Endodermal cell (in vitro differentiated cells): ENCODE results near the gene IQGAP2. TPM values are rescaled to one million over a fixed set of nuclear protein-coding genes. Genes with fewer than 3 reads are reported as not detected.

Experiments
- DNase-seq: peaks from one replicate; pipeline ENCODE4 v3.0.0-alpha.2; 2017
- H3K27ac ChIP-seq: 2 replicates; pipeline ENCODE4 v1.5.1; 2013; ENCODE audit warnings: mild to moderate bottlenecking, low read depth, low read length, moderate library complexity
- H3K27me3 ChIP-seq: 2 replicates; pipeline ENCODE4 v1.6.1; 2013; ENCODE audit warnings: mild to moderate bottlenecking, low read length, moderate library complexity; ENCODE audit not compliant: insufficient read depth, control insufficient read depth, poor library complexity, severe bottlenecking
- H3K36me3 ChIP-seq: 2 replicates; pipeline ENCODE4 v1.7.0; 2013; ENCODE audit warnings: mild to moderate bottlenecking, low read length, moderate library complexity; ENCODE audit not compliant: control insufficient read depth, insufficient read depth
- H3K4me1 ChIP-seq: one replicate; pipeline ENCODE4 v1.7.0; 2013; ENCODE audit warnings: low read length; ENCODE audit not compliant: control insufficient read depth, insufficient read depth
- H3K4me3 ChIP-seq: 2 replicates; pipeline ENCODE4 v1.5.1; 2013; ENCODE audit warnings: mild to moderate bottlenecking, low read length, moderate library complexity
- H3K9ac ChIP-seq: 2 replicates; pipeline ENCODE4 v1.6.1; 2013; ENCODE audit warnings: mild to moderate bottlenecking, low read length, moderate library complexity; ENCODE audit not compliant: poor library complexity, severe bottlenecking; ENCODE audit errors: extremely low read depth
- H3K9me3 ChIP-seq: 2 replicates; pipeline ENCODE4 v1.6.1; 2013; ENCODE audit warnings: mild to moderate bottlenecking, low read length, moderate library complexity; ENCODE audit not compliant: control insufficient read depth
- H3K27ac Mint-ChIP-seq: 2 replicates; pipeline ENCODE4 v1.8.0; 2020; ENCODE audit warnings: mixed read lengths
- H3K27me3 Mint-ChIP-seq: 2 replicates; pipeline ENCODE4 v1.8.0; 2021; ENCODE audit warnings: mild to moderate bottlenecking, mixed read lengths; ENCODE audit not compliant: insufficient read depth
- H3K36me3 Mint-ChIP-seq: 2 replicates; pipeline ENCODE4 v1.8.0; 2020; ENCODE audit warnings: low read depth, mixed read lengths
- H3K4me1 Mint-ChIP-seq: 2 replicates; pipeline ENCODE4 v1.8.0; 2020; ENCODE audit warnings: mixed read lengths
- H3K4me3 Mint-ChIP-seq: 2 replicates; pipeline ENCODE4 v1.8.0; 2020; ENCODE audit warnings: mild to moderate bottlenecking, moderate library complexity, mixed read lengths
- H3K9me3 Mint-ChIP-seq: 2 replicates; pipeline ENCODE4 v1.8.0; 2020; ENCODE audit warnings: mild to moderate bottlenecking, mixed read lengths
- CTCF ChIP-seq: fragments of 200-600 bp; sonication (generic); conservative IDR thresholded peaks from 2 replicates; pipeline ENCODE4 v1.5.0; 2021; ENCODE audit warnings: antibody characterized with exemption, mild to moderate bottlenecking
- WGBS, 2 experiments: methylation state at CpG; one replicate each; pipeline versions ENCODE4 v1.1.5 to v1.1.7; 2013; ENCODE audit warnings: missing lambda C conversion rate in 2 of 2, mixed read lengths in 1 of 2; ENCODE audit not compliant: insufficient coverage in 1 of 2, insufficient read length in 1 of 2; 5-methylcytosine and 5-hydroxymethylcytosine counted together
- total RNA-seq, 2 donors: library from RNA; stranded (reverse); fragmentation: NEBNext Ultra II Directional in 1 of 2; extraction: Animal tissue kit (Norgen Biotek cat#: 25700) in 1 of 2; gene quantifications; 2 replicates in 1 of 2; 3 replicates in 1 of 2; pipeline ENCODE4 v1.2.1, GENCODE V29; 2021

IQGAP2 gene
- total RNA-seq, 2 donors from 2014 or later = 8.3 to 19.4 TPM

- H3K4me1 Mint-ChIP-seq = peaks cover 37% of the 10 kb centered on the region
- Histone ChIP-seq H3K27ac (no peak overlapping the region), H3K36me3 (no peaks in the 10 kb centered on the region), H3K4me3 (no peak overlapping the region), H3K27me3 (no peaks in the 10 kb centered on the region), H3K9me3 (no peaks in the 10 kb centered on the region), H3K4me1 (peaks cover 3% of the 10 kb centered on the region), H3K9ac (no peak overlapping the region)
- no peaks in the 10 kb centered on the region for H3K9me3 Mint-ChIP-seq
- no peaks in the 10 kb centered on the region for H3K36me3 Mint-ChIP-seq
- no peak for TF ChIP-seq CTCF
- no peak for DNase-seq
- no peak overlapping the region for H3K4me3 Mint-ChIP-seq
- peaks cover 19% of the 10 kb centered on the region for H3K27me3 Mint-ChIP-seq
- H3K27ac Mint-ChIP-seq = peak overlapping the region; percentile 87
- 80 to 91% methylated on average over 1 to 6 of the region's 6 CpGs for WGBS, 2 experiments
These were observed 85.9 kb downstream of the IQGAP2 start for GRCh38 chr5:76488969-76489368.

- no peaks in the 10 kb centered on the region for H3K9me3 ChIP-seq
- TF ChIP-seq CTCF = no peak
- H3K9me3 Mint-ChIP-seq = no peaks in the 10 kb centered on the region
- H3K27me3 ChIP-seq = no peaks in the 10 kb centered on the region
- DNase-seq = no peak
- H3K27ac Mint-ChIP-seq = peak overlapping the region; percentile 71
- H3K36me3 Mint-ChIP-seq = no peaks in the 10 kb centered on the region
- peak overlapping the region; percentile 58 for H3K27ac ChIP-seq
- peaks cover 3% of the 10 kb centered on the region for H3K4me1 ChIP-seq
- peaks cover 38% of the 10 kb centered on the region for H3K4me1 Mint-ChIP-seq
- no peaks in the 10 kb centered on the region for H3K36me3 ChIP-seq
- H3K4me3 Mint-ChIP-seq = no peak overlapping the region
- WGBS, 2 experiments = 54 to 71% methylated on average over 5 to 6 of the region's 7 CpGs
- H3K4me3 ChIP-seq = no peak overlapping the region
- no peak overlapping the region for H3K9ac ChIP-seq
- peaks cover 20% of the 10 kb centered on the region for H3K27me3 Mint-ChIP-seq
These were observed 87.0 kb downstream of the IQGAP2 start for GRCh38 chr5:76489877-76490688.

- no peaks in the 10 kb centered on the region for H3K36me3 ChIP-seq
- Mint-ChIP-seq H3K27ac (no peak overlapping the region), H3K36me3 (no peaks in the 10 kb centered on the region), H3K4me3 (no peak overlapping the region), H3K27me3 (peaks cover 27% of the 10 kb centered on the region), H3K9me3 (no peaks in the 10 kb centered on the region), H3K4me1 (peaks cover 41% of the 10 kb centered on the region)
- no peak for DNase-seq
- no peaks in the 10 kb centered on the region for H3K9me3 ChIP-seq
- H3K4me1 ChIP-seq = peaks cover 3% of the 10 kb centered on the region
- H3K27me3 ChIP-seq = peaks cover 4% of the 10 kb centered on the region
- no peak overlapping the region for H3K4me3 ChIP-seq
- H3K27ac ChIP-seq = no peak overlapping the region
- no peak overlapping the region for H3K9ac ChIP-seq
- TF ChIP-seq CTCF = no peak
These were observed 87.9 kb downstream of the IQGAP2 start for GRCh38 chr5:76490960-76491359.
